Activated CD4-positive, alpha-beta T cell treated with anti-CD3 and anti-CD28 coated beads, Interleukin-2, amount 10 ng/mL, durations not matched to agents 7 days and 5 days (primary cell): ENCODE results near the gene CNTRL. TPM values are rescaled to one million over a fixed set of nuclear protein-coding genes. Genes with fewer than 3 reads are reported as not detected.

Experiments used
- CTCF ChIA-PET: fragments of 350-600 bp; sonication (Branson Sonifier 250); formaldehyde crosslinking; loops from one replicate; lab custom pipeline; 2021; ENCODE audit warnings: antibody characterized with exemption; lab: Charles Lee
- POLR2A ChIA-PET: fragments of 350-600 bp; sonication (Branson Sonifier 250); formaldehyde crosslinking; loops from one replicate; lab custom pipeline; 2021; ENCODE audit warnings: antibody characterized with exemption; lab: Charles Lee
- DNase-seq: peaks from one replicate; pipeline ENCODE4 v3.0.0-alpha.2; 2020
- H3K27ac Mint-ChIP-seq: one replicate; pipeline ENCODE4 v1.8.0; 2021; ENCODE audit warnings: mild to moderate bottlenecking, moderate library complexity, mixed read lengths
- H3K27me3 Mint-ChIP-seq: one replicate; pipeline ENCODE4 v1.8.0; 2021; ENCODE audit warnings: mixed read lengths
- H3K36me3 Mint-ChIP-seq: one replicate; pipeline ENCODE4 v1.8.0; 2021; ENCODE audit warnings: low read depth, mixed read lengths
- H3K4me1 Mint-ChIP-seq: one replicate; pipeline ENCODE4 v1.8.0; 2021; ENCODE audit warnings: mixed read lengths
- H3K4me3 Mint-ChIP-seq: one replicate; pipeline ENCODE4 v1.8.0; 2021; ENCODE audit warnings: mild to moderate bottlenecking, moderate library complexity, mixed read lengths
- H3K9me3 Mint-ChIP-seq: one replicate; pipeline ENCODE4 v1.8.0; 2021; ENCODE audit warnings: mixed read lengths
- total RNA-seq, 2 experiments: library from RNA; stranded (reverse); gene quantifications; one replicate each; pipeline ENCODE4 v1.2.3, GENCODE V29; 2021

CNTRL gene
- total RNA-seq, 2 experiments from 2014 or later = 90.7 to 91.5 TPM

DNA sequence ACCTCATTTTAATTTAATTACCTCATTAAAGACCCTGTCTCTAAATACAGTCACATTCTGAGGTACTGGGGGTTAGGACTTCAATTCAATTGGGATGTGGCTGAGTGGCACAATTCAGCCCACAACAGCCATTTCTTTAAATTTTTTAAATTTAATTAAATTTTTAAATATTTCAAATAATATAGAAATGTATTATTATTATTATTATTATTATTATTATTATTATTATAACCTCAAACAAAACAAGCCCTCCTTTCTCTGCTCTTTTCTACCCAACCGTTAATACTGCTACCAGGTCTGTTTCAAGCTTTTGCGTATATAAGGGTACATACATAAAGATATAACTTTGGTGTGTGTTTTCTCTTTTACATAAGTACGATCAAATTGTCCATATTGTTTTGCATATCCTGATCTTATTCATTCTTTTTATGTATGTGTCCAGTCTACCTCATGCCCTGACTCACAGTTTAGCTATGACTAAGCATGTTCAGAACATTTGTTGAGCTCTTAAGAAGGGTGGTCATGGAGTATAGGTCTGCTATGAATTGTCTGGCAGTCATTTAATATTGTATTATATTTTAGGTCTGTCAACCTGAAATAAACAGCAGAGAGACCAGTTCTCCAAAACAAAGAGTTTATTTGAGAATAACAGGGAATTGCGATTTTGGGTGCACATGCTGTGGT is 143.0 kb downstream of the CNTRL start:
- H3K4me3 Mint-ChIP-seq = no peak overlapping the region
- ChIA-PET CTCF (interaction anchor here (1.4 kb wide), 1 partner anchor 16 kb away, joined by 3 read pairs; the partner anchor contains the start of gene RAB14), POLR2A (no interaction called here)

DNA sequence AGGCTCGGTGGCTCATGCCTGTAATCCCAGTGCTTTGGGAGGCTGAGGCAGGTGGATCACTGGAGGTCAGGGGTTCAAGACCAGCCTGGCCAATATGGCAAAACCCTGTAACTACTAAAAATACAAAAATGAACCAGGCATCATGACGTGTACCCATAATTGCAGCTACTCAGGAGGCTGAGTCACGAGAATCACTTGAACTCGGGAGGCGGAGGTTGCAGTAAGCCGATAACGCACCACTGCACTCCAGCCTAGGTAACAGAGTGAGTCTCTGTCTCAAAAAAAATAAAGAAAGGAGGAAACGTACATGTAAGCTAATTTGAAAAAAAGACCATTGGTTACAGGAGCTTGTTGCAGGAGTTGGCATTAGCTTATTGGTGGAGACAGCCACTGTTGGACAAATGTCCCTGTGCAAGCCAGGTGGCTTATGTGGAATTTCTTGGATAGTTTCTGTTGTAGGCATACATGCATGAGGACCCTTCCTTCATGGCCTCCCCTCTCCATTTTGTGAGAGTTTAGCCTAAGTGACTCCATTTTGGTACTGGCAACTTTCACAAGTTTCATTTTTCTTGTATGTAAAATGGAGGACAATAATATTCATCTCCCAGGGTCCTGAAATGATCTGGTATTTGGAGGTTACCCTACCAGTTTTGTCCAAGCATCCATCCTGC is 143.7 kb downstream of the CNTRL start:
- CTCF ChIA-PET = interaction anchor here (0.6 to 1.4 kb wide), 2 partner anchors 17 to 457 kb away, joined by 3 to 4 read pairs; partner anchors contain the start of gene RAB14
- no peak overlapping the region for H3K27ac Mint-ChIP-seq
- H3K4me1 Mint-ChIP-seq = peaks cover 13% of the 10 kb centered on the region
- no peaks in the 10 kb centered on the region for H3K36me3 Mint-ChIP-seq
- H3K27me3 Mint-ChIP-seq = no peaks in the 10 kb centered on the region
- no peak for DNase-seq
- H3K4me3 Mint-ChIP-seq = no peak overlapping the region
- POLR2A ChIA-PET = interaction anchor here (0.7 kb wide), 1 partner anchor 301 kb away, joined by 3 read pairs; no protein-coding TSS in a partner anchor
- H3K9me3 Mint-ChIP-seq = no peaks in the 10 kb centered on the region

More for the DNA sequence above, 143.0 kb downstream of the CNTRL start:
- Mint-ChIP-seq H3K9me3 (no peaks in the 10 kb centered on the region), H3K27me3 (no peaks in the 10 kb centered on the region), H3K4me1 (peaks cover 19% of the 10 kb centered on the region), H3K36me3 (no peaks in the 10 kb centered on the region), H3K27ac (no peak overlapping the region)
- no peak for DNase-seq

DNA sequence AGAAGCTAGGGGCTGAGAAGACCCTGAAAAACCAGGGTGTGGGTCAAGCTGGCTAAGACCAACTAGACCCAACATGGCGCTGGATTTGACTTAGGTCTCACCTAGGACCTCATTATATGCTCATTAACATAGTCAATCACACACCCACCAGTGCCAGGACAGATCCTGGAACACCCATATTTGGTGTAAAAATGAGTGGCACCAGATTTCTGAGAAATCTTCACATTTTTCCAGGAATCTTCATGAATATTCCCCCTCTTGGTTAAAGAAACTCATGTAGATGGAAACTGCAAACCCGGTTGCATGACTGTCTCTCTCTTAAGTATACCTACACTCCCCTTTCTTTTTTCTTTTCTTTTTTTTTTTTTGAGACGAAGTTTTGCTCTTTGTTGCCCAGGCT is 144.8 kb downstream of the CNTRL start:
- peaks cover 10% of the 10 kb centered on the region for H3K4me1 Mint-ChIP-seq
- no peak overlapping the region for H3K4me3 Mint-ChIP-seq
- no peaks in the 10 kb centered on the region for H3K36me3 Mint-ChIP-seq
- CTCF ChIA-PET = interaction anchor here (0.8 to 0.9 kb wide), 2 partner anchors 11 to 129 kb away, joined by 3 read pairs; no protein-coding TSS in a partner anchor
- H3K27ac Mint-ChIP-seq = no peak overlapping the region
- POLR2A ChIA-PET = no interaction called here
- no peaks in the 10 kb centered on the region for H3K9me3 Mint-ChIP-seq
- no peak for DNase-seq
- H3K27me3 Mint-ChIP-seq = no peaks in the 10 kb centered on the region

DNA sequence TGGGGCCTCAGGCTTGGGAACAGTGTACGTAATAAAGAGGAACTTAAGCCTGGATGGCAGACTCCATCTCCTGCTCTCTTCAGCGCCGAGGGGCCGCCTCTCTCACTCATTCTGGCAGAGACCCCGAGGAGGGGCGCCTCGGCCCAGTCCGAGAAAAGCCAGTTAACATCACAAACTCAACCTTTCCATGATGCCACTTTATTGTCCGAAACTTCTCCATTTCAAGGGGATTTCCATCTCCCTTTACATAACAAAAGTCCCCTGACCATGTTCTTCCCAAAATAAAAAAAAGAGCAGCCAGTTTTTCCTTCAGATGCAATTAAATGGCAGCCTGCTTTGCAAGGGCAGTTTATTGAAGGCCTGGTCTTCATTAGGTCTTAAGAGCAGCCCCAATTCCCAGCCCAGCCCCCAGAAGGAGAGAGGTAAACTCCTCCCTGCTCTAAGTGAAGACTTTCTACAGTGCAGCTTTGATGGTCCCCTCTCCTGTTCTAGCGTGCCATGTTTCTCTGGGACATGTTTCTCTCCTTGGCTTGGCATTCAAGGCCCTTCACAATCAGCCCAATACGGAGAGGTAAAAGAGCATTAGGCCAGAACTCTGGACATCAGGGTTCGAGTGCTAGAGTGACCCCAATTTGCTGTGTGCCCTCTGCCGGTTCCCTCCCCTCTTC is 146.4 kb downstream of the CNTRL start:
- no peaks in the 10 kb centered on the region for H3K9me3 Mint-ChIP-seq
- H3K4me1 Mint-ChIP-seq = peaks cover 7% of the 10 kb centered on the region
- no peak overlapping the region for H3K27ac Mint-ChIP-seq
- ChIA-PET POLR2A (interaction anchor here (0.6 kb wide), 1 partner anchor 16 kb away, joined by 4 read pairs; no protein-coding TSS in a partner anchor), CTCF (interaction anchor here (0.9 kb wide), 1 partner anchor 9 kb away, joined by 5 read pairs; no protein-coding TSS in a partner anchor)
- H3K36me3 Mint-ChIP-seq = no peaks in the 10 kb centered on the region
- H3K27me3 Mint-ChIP-seq = no peaks in the 10 kb centered on the region
- no peak overlapping the region for H3K4me3 Mint-ChIP-seq
- no peak for DNase-seq

DNA sequence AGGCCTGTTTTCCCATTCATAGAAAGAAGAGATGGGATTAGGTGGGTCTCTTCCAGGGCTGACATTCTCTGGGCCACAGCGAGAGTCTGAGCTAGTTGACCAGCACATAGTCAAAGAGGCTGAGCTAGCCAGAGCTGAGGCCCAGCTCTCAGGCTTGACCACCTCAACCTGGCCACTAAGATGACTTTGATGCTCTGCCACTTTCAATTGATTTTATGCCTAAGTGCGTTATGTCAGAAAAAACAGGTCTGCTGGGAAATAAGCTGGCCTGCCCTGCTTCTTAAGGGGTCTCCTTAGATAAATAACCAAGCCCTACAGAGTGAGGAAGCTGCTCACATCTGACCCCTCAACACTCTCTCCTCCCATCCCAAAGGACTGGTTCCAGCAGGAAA is 146.9 kb downstream of the CNTRL start:
- no peaks in the 10 kb centered on the region for H3K27me3 Mint-ChIP-seq
- no peak overlapping the region for H3K27ac Mint-ChIP-seq
- H3K4me3 Mint-ChIP-seq = no peak overlapping the region
- CTCF ChIA-PET = interaction anchor here (0.9 kb wide), 1 partner anchor 9 kb away, joined by 5 read pairs; no protein-coding TSS in a partner anchor
- peaks cover 2% of the 10 kb centered on the region for H3K4me1 Mint-ChIP-seq
- DNase-seq = no peak
- H3K9me3 Mint-ChIP-seq = no peaks in the 10 kb centered on the region
- no peaks in the 10 kb centered on the region for H3K36me3 Mint-ChIP-seq
- POLR2A ChIA-PET = interaction anchor here (0.6 kb wide), 1 partner anchor 16 kb away, joined by 4 read pairs; no protein-coding TSS in a partner anchor

DNA sequence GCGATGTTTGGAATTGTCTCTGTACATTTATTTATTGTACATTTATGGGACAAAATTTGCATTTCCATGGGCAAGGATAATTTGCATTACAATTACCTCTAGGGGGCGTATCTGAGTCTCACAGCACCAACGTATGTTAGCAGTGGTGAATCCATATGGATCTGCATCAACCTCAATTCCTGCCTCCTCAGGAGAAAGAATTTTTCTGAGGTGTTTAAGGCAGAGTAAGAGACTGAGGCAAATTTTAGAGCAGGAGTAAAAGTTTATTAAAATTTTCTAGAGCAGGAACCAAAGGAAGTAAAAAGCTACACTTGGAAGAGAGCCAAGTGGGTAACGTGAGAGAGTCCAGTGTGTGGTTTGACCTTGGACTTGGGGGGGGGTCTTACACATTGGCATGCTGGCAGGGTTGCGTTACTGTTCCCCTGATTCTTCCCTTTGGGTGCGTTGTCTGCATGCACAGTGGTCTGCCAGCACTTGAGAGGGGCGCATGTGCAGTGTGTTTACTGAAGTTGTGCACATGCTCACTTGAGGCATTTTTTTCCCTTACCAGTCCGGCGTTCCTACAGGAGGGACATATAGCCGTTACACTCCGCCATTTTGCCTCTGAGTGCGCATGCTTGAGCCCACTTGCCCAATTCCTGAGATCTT is 147.9 kb downstream of the CNTRL start:
- H3K27me3 Mint-ChIP-seq = no peaks in the 10 kb centered on the region
- H3K36me3 Mint-ChIP-seq = no peaks in the 10 kb centered on the region
- no peak overlapping the region for H3K4me3 Mint-ChIP-seq
- DNase-seq = no peak
- ChIA-PET CTCF (interaction anchor here (0.7 to 1.3 kb wide), 3 partner anchors 10 to 97 kb away, joined by 3 read pairs; no protein-coding TSS in a partner anchor), POLR2A (no interaction called here)
- peaks cover 2% of the 10 kb centered on the region for H3K4me1 Mint-ChIP-seq
- H3K27ac Mint-ChIP-seq = no peak overlapping the region
- H3K9me3 Mint-ChIP-seq = no peaks in the 10 kb centered on the region

DNA sequence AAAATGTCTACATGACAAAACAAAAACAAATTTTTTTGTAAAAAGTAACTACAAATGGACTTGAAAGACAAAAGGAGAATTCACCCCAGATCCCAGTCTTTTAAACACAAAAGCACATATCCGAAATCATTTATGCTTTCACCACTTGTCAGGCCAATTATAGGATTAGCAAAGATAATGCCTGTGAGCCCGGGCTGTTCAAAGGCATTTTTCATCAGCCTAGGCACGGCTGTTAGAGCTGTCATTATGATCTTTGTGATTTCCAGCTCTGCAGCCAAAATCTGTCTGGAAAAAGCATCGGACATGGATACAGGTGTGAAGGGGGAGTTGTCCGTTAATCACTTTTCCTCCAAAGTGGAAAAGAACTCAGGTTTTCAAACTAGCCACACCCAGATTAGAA is 150.5 kb downstream of the CNTRL start:
- ChIA-PET CTCF (interaction anchor here (1.9 kb wide), 1 partner anchor 12 kb away, joined by 7 read pairs; no protein-coding TSS in a partner anchor), POLR2A (no interaction called here)
- H3K36me3 Mint-ChIP-seq = no peaks in the 10 kb centered on the region
- DNase-seq = no peak
- no peak overlapping the region for H3K4me3 Mint-ChIP-seq
- H3K9me3 Mint-ChIP-seq = no peaks in the 10 kb centered on the region
- H3K27ac Mint-ChIP-seq = no peak overlapping the region
- H3K4me1 Mint-ChIP-seq = peaks cover 2% of the 10 kb centered on the region
- no peaks in the 10 kb centered on the region for H3K27me3 Mint-ChIP-seq

DNA sequence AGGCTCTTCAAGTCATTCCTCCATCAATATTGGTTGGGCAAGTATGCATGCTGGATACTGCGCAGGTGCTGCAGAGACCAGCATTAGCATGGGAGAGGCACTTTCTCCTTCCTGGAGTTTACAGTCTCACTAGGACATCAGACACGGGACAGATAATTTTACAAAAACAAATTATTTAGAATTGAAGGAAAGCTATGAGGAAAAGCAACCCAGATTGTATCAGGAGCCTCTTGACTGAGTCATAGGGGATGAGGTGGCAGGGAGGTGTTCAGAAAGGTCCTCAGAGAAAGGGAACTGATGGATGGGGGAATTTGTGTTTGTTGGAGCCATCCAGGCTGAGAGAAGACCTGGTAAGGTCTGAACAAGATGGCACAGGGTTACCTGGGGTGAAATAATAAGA is 151.4 kb downstream of the CNTRL start:
- H3K4me3 Mint-ChIP-seq = no peak overlapping the region
- POLR2A ChIA-PET = no interaction called here
- CTCF ChIA-PET = interaction anchor here (0.9 to 2.1 kb wide), 4 partner anchors 10 to 94 kb away, joined by 3 to 11 read pairs (median 4); no protein-coding TSS in a partner anchor
- no peaks in the 10 kb centered on the region for H3K27me3 Mint-ChIP-seq
- no peak for DNase-seq
- H3K9me3 Mint-ChIP-seq = no peaks in the 10 kb centered on the region
- peaks cover 2% of the 10 kb centered on the region for H3K4me1 Mint-ChIP-seq
- no peaks in the 10 kb centered on the region for H3K36me3 Mint-ChIP-seq
- no peak overlapping the region for H3K27ac Mint-ChIP-seq

Other genes starting within 250 kb of the CNTRL start
- 10 to 100 TPM; 35.3 to 50.9 TPM for gene PSMD5, start 232.0 kb upstream of the CNTRL start, total RNA-seq
- gene PHF19, start 197.8 kb upstream of the CNTRL start, total RNA-seq = 100 to 1,000 TPM; 331 to 351 TPM
- 10 to 100 TPM; 61.9 to 64.3 TPM for gene TRAF1, start 148.2 kb upstream of the CNTRL start, total RNA-seq
- gene C5, start 24.7 kb upstream of the CNTRL start, total RNA-seq = 1 to 10 TPM; 2.4 to 2.8 TPM
- 10 to 100 TPM; 65.8 to 66.6 TPM for gene RAB14, start 126.9 kb downstream of the CNTRL start, total RNA-seq
- 1 to 10 TPM; 2.9 to 3.4 TPM for gene GSN, start 193.2 kb downstream of the CNTRL start, total RNA-seq